ENCODE measurements around the gene IFITM2. TPM values are rescaled to one million over a fixed set of nuclear protein-coding genes. Genes with fewer than 3 reads are reported as not detected.

The IFITM2 gene
- polyA plus RNA-seq, 4 donors: 157 to 239 (median 215) TPM

- DNase-seq (ENCODE audit: low read depth in 4 of 4, low spot score in 3 of 4): no peak
These were observed 16.1 kb upstream of the IFITM2 start for GRCh38 chr11:291281-292210.

- no peak for DNase-seq (ENCODE audit: low read depth in 4 of 4, low spot score in 3 of 4)
These were observed 15.2 kb upstream of the IFITM2 start for GRCh38 chr11:292211-293121.

DNA sequence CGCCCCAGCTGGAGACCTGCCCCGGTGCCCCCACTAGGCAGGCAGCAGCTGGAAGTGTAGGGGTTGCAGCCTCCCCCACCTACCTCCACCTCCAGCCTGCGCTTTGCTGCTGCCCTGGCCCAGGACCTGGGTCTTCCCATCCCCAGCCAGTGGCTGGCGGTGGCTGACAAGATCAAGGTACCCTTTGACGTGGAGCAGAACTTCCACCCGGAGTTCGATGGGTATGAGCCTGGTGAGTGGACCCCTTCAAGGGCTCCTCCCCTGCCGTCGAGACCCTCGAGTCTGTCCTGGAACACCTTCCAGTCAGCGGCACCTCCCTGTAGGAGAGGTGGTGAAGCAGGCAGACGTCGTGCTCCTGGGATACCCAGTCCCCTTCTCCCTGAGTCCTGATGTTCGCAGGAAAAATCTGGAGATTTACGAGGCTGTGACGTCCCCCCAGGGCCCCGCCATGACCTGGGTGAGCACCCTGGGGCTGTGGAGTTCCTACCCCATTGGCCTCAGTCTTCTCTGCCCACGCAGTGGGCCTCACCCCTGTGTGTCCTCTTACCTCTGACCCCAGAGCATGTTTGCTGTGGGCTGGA is 14.3 kb upstream of the IFITM2 start:
- DNase-seq (ENCODE audit: low read depth in 4 of 4, low spot score in 3 of 4): no peak

- DNase-seq (ENCODE audit: low read depth in 4 of 4, low spot score in 3 of 4): no peak
These were observed 13.6 kb upstream of the IFITM2 start for GRCh38 chr11:293852-294661.

GRCh38 chr11:294780-295179 is 12.8 kb upstream of the IFITM2 start:
- no peak for DNase-seq (ENCODE audit: low read depth in 4 of 4, low spot score in 3 of 4)

- DNase-seq (ENCODE audit: low read depth in 4 of 4, low spot score in 3 of 4): no peak
These were observed 12.1 kb upstream of the IFITM2 start for GRCh38 chr11:295351-296170.

DNA sequence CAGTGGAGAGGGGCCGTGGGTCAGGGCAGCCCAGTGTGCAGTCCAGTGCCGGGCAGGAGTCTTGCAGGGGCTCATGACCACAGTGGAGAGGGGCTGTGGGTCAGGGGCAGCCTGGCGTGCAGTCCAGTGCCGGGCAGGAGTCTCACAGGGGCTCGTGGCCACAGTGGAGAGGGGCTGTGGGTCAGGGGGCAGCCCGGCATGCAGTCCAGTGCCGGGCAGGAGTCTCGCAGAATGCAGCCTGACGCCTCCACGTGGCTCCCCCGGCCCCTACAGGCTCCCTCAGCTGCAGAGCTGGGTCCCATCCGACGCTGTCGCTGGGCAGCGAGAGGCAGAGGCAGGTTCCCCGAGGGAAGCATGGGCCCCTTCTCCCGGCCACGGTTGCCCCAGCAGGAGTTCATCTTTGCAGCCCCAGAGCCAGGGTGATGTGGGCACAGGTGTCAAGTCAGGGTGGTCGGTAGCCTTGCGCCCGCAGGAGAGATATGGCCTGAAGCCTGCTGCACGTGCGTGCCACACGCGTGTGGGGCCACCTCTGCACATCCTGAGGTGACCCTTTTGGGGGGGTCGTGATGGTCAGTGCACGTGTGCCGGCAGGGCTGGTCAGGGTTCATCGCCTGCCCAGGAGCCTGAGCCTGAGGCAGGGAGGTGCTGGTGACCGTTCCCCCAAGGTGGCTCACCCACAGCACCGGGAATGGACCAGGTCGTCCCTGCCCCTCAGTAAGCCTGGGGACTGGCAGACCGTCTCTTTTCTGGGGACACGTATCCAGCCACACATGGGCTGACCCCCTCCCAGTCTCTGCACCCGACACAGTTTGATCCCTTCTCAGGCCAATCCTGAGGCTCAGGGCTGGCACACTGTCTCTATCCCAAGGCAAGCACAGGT is 11.2 kb upstream of the IFITM2 start:
- DNase-seq (ENCODE audit: low read depth in 4 of 4, low spot score in 3 of 4): no peak

DNA sequence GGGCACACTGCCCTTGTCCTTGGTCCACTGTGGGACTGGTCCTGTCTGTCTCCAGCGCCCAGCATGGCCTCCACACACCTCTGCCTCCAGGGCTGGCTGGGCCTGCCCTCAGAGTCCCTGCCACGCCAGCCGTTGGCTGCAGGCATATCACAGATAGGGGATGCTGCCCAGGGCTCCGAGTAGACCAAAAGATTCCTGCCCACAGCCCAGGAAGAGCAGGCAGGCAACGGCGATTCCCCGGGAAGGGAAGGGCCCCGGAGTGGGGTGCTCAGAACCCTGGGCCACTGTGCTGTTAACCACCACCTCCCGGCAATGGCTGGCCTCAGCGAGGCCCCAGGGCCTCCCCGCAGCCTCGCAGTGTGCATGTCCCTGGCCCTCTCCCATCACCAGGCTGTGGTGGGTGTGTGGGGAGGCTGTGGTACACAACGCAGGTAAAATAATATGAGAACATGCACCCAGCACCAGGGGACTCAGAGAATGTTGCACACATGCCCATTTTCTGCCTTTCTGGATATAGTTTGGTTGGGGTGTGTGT is 10.5 kb upstream of the IFITM2 start:
- DNase-seq (ENCODE audit: low read depth in 4 of 4, low spot score in 3 of 4): no peak

- DNase-seq (ENCODE audit: low read depth in 4 of 4, low spot score in 3 of 4): no peak
These were observed 9.8 kb upstream of the IFITM2 start for GRCh38 chr11:297586-298405.

DNA sequence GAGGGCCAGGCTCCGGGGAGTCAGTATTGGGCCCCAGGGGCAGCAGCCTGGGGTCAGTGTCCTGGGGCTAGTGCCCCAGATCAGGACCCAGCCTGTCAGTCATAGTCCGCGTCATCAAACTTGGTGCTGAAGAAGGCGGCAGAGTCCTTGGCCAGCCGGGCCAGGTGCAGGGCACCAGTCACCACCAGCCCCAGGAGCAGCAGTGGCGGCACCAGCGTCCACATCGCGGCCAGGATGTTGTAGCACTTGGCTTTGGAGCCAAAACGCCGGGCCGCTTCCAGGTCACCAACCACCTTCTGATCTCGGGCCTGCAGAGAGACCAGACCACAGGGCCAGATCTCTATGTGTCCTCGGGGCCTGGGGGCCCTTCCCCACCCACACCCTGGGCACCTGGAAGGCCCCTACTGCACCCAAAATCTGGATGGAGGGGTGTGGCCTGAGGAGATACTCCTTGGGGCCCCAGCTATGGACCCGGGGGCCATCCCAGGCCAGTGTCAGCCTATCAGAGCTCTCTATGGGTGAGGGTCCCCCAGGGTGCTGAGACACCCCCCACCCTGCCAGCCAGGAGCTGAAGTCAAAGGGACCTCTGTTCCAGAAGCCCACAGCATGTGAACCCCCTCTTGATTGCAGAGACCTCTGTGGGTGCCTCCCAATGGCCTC is 9.1 kb upstream of the IFITM2 start:
- no peak for DNase-seq (ENCODE audit: low read depth in 4 of 4, low spot score in 3 of 4)

DNA sequence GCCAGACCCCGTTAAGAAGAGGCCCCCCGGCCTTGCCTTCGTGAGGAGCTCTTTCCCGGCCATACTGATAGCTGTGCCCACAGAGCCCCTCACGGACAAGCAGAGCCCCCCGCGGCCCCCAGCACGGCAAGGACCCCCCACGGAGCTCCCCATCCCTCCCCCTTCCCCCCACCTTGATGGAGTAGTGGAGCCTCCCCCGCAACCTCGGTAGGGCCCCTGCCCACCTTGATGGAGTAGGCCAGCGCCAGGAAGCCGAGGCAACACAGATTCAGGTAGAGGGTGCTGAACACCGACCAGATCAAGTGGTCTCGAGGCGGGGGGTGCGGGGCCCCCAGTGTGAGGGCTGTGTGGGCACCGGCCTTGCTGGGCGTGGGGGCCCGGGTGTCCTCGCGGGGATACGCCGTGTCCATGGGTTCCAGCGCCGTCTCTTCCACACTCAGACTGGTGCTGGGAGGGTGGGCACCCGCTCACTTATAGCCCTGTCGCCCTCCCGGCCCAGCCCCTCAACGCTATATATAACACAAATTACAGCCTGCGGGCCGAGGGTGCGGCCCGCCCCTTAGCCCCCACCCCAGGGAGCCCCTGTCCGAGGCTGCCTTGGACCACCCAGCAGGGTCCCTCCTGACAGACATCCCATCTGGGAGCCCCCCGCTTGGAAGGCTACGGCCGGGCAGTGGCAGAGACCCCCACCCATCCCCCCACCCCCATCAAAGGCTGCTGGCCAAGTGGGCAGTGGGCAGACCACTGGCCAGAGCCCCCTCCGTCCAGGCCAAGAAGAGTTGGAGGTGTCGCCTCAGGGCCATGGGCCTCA is 8.3 kb upstream of the IFITM2 start, which contains the start of gene IFITM5:
TSS of gene IFITM5 (minus strand) at position 446 of the 811 bp plus-strand sequence. CDS start at position 410, 36 bp downstream.
- DNase-seq (ENCODE audit: low read depth in 4 of 4, low spot score in 3 of 4): no peak

- DNase-seq (ENCODE audit: low read depth in 4 of 4, low spot score in 3 of 4): no peak
These were observed 7.5 kb upstream of the IFITM2 start for GRCh38 chr11:299951-300735.

DNA sequence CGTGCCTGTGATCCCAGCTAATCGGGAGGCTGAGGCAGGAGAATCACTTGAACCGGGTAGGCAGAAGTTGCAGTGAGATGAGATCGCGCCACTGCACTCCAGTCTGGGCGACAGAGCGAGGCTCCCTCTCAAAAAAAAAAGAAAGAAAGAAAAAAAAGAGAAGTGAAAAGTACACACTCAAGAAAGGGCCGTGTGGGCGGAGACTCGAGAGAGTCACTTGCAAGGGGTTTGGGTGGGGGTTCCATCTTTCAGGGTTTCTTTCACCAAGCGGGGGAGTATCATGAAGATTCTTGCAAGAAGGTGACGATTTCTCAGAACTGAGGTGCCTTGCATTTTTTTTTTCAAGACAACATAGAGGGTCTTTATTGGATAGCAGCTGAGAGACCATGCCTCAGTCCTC is 4.3 kb upstream of the IFITM2 start:
- no peak for DNase-seq (ENCODE audit: low read depth in 4 of 4, low spot score in 3 of 4)

GRCh38 chr11:304061-304506 is 3.5 kb upstream of the IFITM2 start:
- no peak for DNase-seq (ENCODE audit: low read depth in 4 of 4, low spot score in 3 of 4)

Data from left renal pelvis (tissue), 4 donors.